Stimulated activated CD8-positive, alpha-beta memory T cell treated with anti-CD3 and anti-CD28 coated beads, Interleukin-12 subunit alpha, Interleukin-12 subunit beta, amount 100 ng/mL, for 24 hours (primary cell): Measurements from ENCODE around the gene RBM47.
"Not testable (repeated sequence)": the region's sequence is repeated elsewhere in the genome, so short reads cannot be mapped to it uniquely, and the experiment has no call there.

Experiments
- DNase-seq: peaks from one replicate; pipeline ENCODE4 v3.0.0-alpha.2; 2020; ENCODE audit errors: extremely low read depth

The RBM47 gene

GRCh38 chr4:40412388-40412787 is 217.3 kb downstream of the RBM47 start:
- DNase-seq: no peak

DNA sequence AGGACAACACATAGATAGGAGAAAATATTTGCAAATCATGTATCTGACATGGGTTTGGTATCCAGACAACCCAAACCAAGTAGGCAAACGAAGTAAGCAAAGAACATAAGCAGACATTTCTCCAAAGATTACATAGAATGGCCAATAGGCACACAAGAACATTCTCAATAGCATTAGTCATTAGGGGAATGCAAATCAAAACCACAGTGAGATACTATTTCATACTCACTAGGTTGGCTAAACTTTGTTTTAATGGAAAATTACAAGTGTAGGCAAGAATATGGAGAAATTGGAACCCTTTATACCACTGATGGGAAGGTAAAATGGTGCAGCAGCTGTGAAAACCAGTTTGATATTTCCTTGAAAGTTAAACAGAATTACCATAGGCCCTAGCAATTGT is 219.8 kb downstream of the RBM47 start:
- no peak for DNase-seq

GRCh38 chr4:40407468-40407867 is 222.2 kb downstream of the RBM47 start:
- DNase-seq: not testable (repeated sequence)

GRCh38 chr4:40406340-40406739 is 223.3 kb downstream of the RBM47 start:
- no peak for DNase-seq

GRCh38 chr4:40405193-40405592 is 224.5 kb downstream of the RBM47 start:
- no peak for DNase-seq

DNA sequence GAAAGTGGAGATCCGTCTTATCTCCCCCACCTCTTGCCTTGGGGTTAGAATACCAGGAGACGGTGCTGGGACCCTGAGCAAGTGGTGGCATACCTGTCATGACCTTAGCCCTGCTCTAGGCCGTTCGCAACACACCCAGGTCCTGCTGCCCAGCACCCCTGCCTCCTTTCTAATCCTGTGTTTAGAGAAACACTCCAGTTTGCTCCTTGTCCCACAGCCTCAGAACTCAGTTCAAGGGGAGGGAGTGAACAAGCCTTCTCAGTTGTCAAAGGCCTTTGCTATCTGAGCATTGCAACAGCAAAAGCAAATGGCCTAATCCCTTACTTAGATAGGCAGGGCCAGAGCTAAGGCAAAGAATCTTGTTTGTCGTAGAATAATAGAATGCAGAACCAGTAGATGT is 226.6 kb downstream of the RBM47 start:
- DNase-seq: no peak

GRCh38 chr4:40402556-40402955 is 227.1 kb downstream of the RBM47 start:
- DNase-seq: no peak

- no peak for DNase-seq
Observed at GRCh38 chr4:40401631-40402030, 228.0 kb downstream of the RBM47 start.

GRCh38 chr4:40401096-40401495 is 228.6 kb downstream of the RBM47 start:
- DNase-seq: no peak

GRCh38 chr4:40399578-40399977 is 230.1 kb downstream of the RBM47 start:
- DNase-seq: no peak

- DNase-seq: no peak
Observed at GRCh38 chr4:40395908-40396793, 233.5 kb downstream of the RBM47 start.

DNA sequence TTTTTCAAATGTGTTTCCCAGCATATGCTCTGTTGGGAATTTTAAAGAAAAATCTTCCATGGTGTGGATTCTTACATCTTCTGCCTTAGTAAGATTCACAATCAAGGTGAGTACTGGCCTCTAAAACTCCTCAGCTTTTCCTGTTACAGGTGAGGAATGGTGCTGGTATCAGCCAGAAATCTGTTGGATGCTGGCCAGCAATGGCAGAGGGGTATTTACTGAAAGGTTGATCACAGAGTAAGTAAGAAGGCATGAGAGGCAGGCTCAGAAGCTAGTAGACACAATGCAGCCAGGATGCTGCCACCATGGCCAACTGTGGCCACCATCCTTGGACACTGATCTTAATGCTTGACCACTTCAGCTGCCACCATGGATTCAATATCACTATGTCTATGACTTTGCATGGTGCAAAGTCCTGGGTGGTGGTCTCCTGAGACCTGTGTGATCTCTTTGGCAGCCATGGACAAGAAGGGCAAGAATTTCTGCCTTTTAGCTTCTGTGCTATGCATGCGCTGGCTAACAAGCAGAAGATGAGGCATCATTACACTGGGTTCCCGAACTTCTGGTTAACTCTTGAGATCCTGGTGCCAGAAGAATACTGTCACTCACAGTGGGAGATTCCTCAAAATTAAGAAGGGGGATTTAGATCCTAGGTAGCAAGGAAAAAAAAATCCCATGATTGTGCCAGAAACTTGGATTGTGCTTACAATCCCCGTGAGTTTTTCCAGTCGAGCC is 234.3 kb downstream of the RBM47 start:
- no peak for DNase-seq

GRCh38 chr4:40394236-40394635 is 235.4 kb downstream of the RBM47 start:
- DNase-seq: no peak

DNA sequence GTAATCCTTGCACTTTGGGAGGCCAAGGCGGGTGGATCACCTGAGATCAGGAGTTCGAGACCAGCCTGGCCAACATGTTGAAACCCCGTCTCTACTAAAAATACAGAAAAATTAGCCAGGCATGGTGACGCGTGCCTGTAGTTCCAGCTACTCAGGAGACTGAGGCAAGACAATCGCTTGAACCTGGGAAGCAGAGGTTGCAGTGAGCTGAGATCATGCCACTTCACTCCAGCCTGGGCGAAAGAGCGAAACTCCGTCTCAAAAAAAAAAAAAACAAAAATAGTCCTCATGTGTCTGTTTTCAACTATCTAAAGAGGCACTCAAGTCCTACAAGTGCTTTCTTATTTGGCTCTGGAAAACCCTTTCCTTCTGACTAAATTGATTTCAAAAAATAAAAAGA is 237.4 kb downstream of the RBM47 start:
- DNase-seq: not testable (repeated sequence)

DNA sequence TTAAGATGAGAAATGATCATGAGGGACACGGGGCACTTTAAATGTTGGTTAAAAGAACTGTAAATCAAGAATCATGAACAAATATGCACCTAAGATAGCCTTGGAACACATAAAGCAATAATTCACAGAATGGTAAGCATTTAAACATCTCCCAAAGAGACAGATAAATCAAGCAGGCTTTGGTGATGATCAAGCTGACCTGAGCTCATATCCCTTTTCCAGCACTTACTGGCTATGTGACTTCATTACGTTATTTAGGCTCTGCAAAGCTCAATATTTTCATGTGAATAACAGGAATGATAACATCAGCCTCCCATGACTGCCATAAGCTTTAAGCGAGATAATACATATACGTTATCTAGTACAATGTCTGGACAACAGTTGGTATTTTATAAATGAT is 239.7 kb downstream of the RBM47 start:
- DNase-seq: no peak

- DNase-seq: no peak
Observed at GRCh38 chr4:40388239-40388638, 241.4 kb downstream of the RBM47 start.

DNA sequence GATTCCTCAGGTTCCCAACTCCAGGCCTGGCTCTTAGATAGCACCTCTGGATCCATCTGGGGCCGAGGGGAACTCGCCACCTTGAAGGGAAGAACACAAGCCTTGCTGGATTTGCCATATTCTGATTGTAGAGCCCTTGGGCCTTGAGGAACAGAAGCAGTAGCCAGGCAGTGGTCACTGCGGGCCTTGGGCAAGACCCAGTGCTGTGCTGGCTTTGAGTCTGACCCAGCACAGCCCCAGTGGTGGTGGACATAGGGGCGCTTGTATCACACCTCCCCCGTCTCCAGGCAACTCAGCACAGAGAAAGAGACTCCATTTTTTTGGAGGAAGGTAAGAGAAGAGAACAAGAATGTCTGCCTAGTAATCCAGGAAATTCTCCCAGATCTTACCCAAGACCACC is 249.0 kb downstream of the RBM47 start:
- DNase-seq: no peak

DNA sequence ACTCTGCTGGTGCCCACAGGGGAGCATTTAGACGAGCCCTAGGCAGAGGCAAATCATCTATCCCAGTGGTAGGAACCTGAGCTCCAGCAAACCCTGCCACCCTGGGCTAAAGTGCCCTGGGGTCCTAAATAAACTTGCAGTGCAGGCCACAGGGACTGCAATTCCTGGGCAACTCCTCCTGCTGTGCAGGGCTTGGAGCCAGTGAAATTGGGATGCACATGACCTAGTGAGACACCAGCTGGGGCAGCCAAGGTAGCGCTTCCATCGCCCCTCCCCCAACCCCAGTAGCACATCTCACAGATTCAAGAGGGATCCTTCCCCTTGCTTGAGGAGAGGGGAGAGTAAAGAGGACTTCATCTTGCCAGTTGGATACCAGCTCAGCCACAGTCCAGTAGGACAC is 250.4 kb downstream of the RBM47 start:
- no peak for DNase-seq

DNA sequence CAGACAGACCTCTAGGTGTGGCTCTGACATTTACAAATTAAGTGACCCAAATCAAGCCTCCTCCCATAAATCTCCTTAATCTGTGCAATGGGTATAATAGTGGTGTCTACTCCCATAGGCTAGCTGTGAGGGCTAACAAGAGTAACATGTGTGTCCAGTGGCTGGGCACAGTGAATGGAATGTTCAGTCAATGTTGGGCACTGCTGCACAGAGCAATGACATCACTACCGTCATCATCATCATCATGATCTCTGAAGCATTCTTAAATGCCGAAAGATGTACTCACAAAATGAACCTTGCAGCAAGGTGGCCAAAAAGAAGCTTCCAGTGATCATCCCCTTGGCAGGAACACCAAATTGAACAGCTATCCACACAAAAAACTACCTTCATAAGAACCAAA is 251.0 kb downstream of the RBM47 start:
- no peak for DNase-seq

DNA sequence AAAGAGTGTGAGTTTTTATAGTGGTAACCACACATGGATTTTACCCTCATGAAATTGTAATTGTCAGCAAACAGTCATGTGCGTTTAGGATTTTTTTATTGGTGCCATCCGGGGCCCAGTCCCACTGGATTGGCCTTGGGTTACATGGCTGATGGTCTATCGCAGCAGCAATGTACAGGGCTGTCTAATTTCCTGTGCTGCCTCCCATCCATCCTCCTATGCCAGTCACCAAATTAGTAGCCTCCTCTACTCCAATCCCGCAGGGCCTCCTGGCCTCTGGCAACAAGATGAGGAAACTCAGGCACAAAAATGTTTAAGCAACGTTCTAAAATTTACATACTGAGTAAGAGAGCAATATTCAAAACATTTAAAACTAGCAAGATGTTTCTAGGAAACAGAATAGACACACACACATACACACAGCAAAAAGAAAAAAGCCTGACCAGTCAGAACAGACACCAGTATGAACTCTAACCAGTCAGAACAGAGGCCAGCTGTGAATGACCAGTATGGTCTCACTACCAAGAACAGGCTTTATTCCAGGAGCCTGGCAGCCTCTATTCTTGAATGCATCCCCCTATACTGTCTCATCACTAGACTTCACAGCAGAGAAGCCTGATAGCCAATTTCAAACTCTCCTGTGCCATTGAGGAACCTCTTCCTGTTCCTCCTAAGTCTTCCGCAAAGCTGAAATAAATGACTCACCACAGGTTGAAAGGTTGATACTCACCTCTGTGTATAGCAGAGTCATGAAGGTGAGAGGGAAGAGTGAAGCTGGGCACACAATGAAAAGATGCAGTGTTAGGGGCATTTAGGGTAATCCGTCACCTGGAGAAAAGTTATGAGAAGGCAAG is 251.9 kb downstream of the RBM47 start:
- DNase-seq: no peak

DNA sequence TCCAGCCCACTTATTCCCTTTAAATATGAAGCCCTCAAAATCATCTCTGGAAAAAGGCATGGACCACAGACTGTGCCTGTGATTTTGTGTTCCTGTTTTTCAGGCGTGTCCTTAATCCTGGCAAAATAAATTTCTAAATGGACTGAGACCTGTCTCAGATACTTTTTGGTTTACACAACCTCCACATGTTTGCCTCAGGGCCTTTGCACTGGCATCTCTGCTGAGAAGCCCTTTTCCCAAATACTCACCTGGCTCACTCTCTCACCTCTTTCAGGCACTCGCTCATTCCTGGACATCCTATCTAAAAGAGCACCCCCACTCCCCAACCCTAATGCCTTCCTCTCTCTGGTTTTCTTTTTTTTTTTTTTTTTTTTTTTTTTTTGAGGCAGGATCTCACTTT is 254.0 kb downstream of the RBM47 start:
- DNase-seq: no peak

- DNase-seq: no peak
Observed at GRCh38 chr4:40375095-40375494, 254.6 kb downstream of the RBM47 start.
